Endothelial cell of umbilical vein (primary cell): ENCODE data around the gene CRHR2. TPM values are rescaled to one million over a fixed set of nuclear protein-coding genes. Genes with fewer than 3 reads are reported as not detected.

Source experiments
- BruUV-seq: library from RNA; stranded (reverse); fragments of 400-500 nt; replicated peaks from 2 replicates; lab custom pipeline; 2021; lab: Mats Ljungman, UMichigan
- CTCF ChIA-PET: fragments of 300-600, 350-600 bp; sonication (Branson Sonifier 250); formaldehyde crosslinking; loops from one replicate; lab custom pipeline; 2021; ENCODE audit warnings: antibody characterized with exemption, inconsistent platforms; lab: Charles Lee
- POLR2A ChIA-PET: fragments of 300-600, 350-600 bp; sonication (Branson Sonifier 250); formaldehyde crosslinking; loops from one replicate; lab custom pipeline; 2021; ENCODE audit warnings: antibody characterized with exemption, inconsistent platforms; lab: Charles Lee
- DNase-seq: peaks from one replicate; pipeline ENCODE4 v3.0.0-alpha.2; 2011; ENCODE audit warnings: low read depth, low spot score
- FAIRE-seq: peaks from 2 replicates; lab custom pipeline; 2011; peaks lifted over from hg19 to GRCh38; lab: Jason Lieb, UNC
- H2AFZ ChIP-seq: 2 replicates; pipeline ENCODE4 v1.6.0; 2012; ENCODE audit warnings: low read depth, low read length, control low read depth, inconsistent platforms
- H3K27ac ChIP-seq: 2 replicates; pipeline ENCODE4 v1.5.1; 2011; ENCODE audit warnings: low read depth, mild to moderate bottlenecking, control low read depth, low read length, moderate library complexity; ENCODE audit not compliant: insufficient read depth
- H3K27me3 ChIP-seq, 2 experiments: 2 replicates each; pipeline versions ENCODE4 v1.6.0 to v1.6.1; 2011; ENCODE audit warnings: low read length in 2 of 2, mixed read lengths in 1 of 2; ENCODE audit not compliant: control insufficient read depth in 2 of 2, insufficient read depth in 2 of 2
- H3K36me3 ChIP-seq, 2 experiments: 2 replicates in 1 of 2; 3 replicates in 1 of 2; pipeline ENCODE4 v1.5.1; 2011; ENCODE audit warnings: low read length in 2 of 2, mild to moderate bottlenecking in 1 of 2, moderate library complexity in 1 of 2; ENCODE audit not compliant: control insufficient read depth in 2 of 2, insufficient read depth in 2 of 2; ENCODE audit errors: extremely low read depth in 1 of 2
- H3K4me1 ChIP-seq: 3 replicates; pipeline ENCODE4 v1.5.1; 2011; ENCODE audit warnings: mild to moderate bottlenecking, low read length; ENCODE audit not compliant: control insufficient read depth, insufficient read depth; ENCODE audit errors: extremely low read depth
- H3K4me2 ChIP-seq: 2 replicates; pipeline ENCODE4 v1.6.1; 2011; ENCODE audit warnings: low read length, control low read depth, mixed read lengths; ENCODE audit not compliant: insufficient read depth
- H3K4me3 ChIP-seq, 3 experiments: fragments of 200-600 bp in 1 of 3; sonication (generic), shearing (Covaris generic) in 1 of 3; replicated peaks in 1 of 3; 2 replicates each; pipeline ENCODE4 v1.5.1; 2011 to 2016; ENCODE audit warnings: control low read depth in 3 of 3, low read length in 3 of 3, mild to moderate bottlenecking in 2 of 3, inconsistent platforms in 1 of 3, low read depth in 1 of 3, moderate library complexity in 1 of 3; ENCODE audit not compliant: insufficient read depth in 1 of 3
- H3K79me2 ChIP-seq: 2 replicates; pipeline ENCODE4 v1.6.0; 2012; ENCODE audit warnings: low read length, inconsistent platforms; ENCODE audit not compliant: control insufficient read depth, insufficient read depth
- H3K9ac ChIP-seq: replicated peaks from 2 replicates; pipeline ENCODE3; 2011; ENCODE audit warnings: low read length, control low read depth; ENCODE audit not compliant: insufficient read depth; ENCODE audit errors: extremely low read depth
- H3K9me1 ChIP-seq: replicated peaks from 3 replicates; pipeline ENCODE4 v1.6.0; 2011; ENCODE audit warnings: mild to moderate bottlenecking, low read length; ENCODE audit not compliant: control insufficient read depth, insufficient read depth; ENCODE audit errors: extremely low read depth
- H3K9me3 ChIP-seq: replicated peaks from 2 replicates; pipeline ENCODE4 v1.5.1; 2012; ENCODE audit warnings: low read length, inconsistent platforms; ENCODE audit not compliant: control insufficient read depth, insufficient read depth
- H4K20me1 ChIP-seq: replicated peaks from 2 replicates; pipeline ENCODE3; 2011; ENCODE audit warnings: mild to moderate bottlenecking, low read length; ENCODE audit not compliant: control insufficient read depth, insufficient read depth; ENCODE audit errors: extremely low read depth
- CTCF ChIP-seq, 2 donors: IDR thresholded peaks; 1 replicate in 1 of 2; 2 replicates in 1 of 2; pipeline ENCODE4 v1.5.1; 2011; ENCODE audit warnings: low read length in 2 of 2, mild to moderate bottlenecking in 2 of 2, moderate library complexity in 2 of 2, control low read depth in 1 of 2, inconsistent platforms in 1 of 2, low read depth in 1 of 2; ENCODE audit not compliant: insufficient read depth in 1 of 2; ENCODE audit errors: extremely low read depth in 1 of 2
- FOS ChIP-seq: IDR thresholded peaks from 2 replicates; pipeline ENCODE4 v1.6.1; 2011; ENCODE audit warnings: mild to moderate bottlenecking, low read length, moderate library complexity, borderline replicate concordance; ENCODE audit not compliant: insufficient read depth
- GATA2 ChIP-seq: IDR thresholded peaks from 2 replicates; pipeline ENCODE4 v1.7.0; 2011; ENCODE audit warnings: low read depth, mild to moderate bottlenecking, moderate library complexity, mixed read lengths, low read length; ENCODE audit not compliant: insufficient read length, insufficient read depth
- JUN ChIP-seq: IDR thresholded peaks from 2 replicates; pipeline ENCODE4 v1.6.1; 2011; ENCODE audit warnings: borderline replicate concordance, low read depth; ENCODE audit not compliant: insufficient read length, insufficient read depth
- MAX ChIP-seq: IDR thresholded peaks from 2 replicates; pipeline ENCODE4 v1.6.1; 2011; ENCODE audit not compliant: insufficient read depth, insufficient read length
- MYC ChIP-seq: IDR thresholded peaks from one replicate; pipeline ENCODE4 v1.6.1; 2011; ENCODE audit warnings: mild to moderate bottlenecking, low read depth, low read length
- POLR2A ChIP-seq: IDR thresholded peaks from 2 replicates; pipeline ENCODE4 v1.6.1; 2012; ENCODE audit warnings: low read depth, mild to moderate bottlenecking, control low read depth, low read length
- POLR2AphosphoS5 ChIP-seq: IDR thresholded peaks from 2 replicates; pipeline ENCODE4 v1.6.1; 2012; ENCODE audit warnings: low read depth, mild to moderate bottlenecking, control low read depth, low read length, moderate library complexity; ENCODE audit not compliant: insufficient read depth
- dilution Hi-C: fragments of 300-500 bp; cut with MboI; formaldehyde crosslinking; loops from one replicate; pipeline ENCODE4 v1.15.0; 2019; ENCODE audit warnings: low sequenced_read_pairs; ENCODE audit not compliant: extremely low pct_ligation_motif_present
- intact Hi-C: fragments of 100-400 bp; cut with micrococcal nuclease; formaldehyde crosslinking; loops from one replicate; pipeline ENCODE4 v1.10.0; 2022
- polyA plus RNA-seq, 4 experiments: library from polyadenylated mRNA; depleted of rRNA in 3 of 4; stranded (reverse) in 3 of 4; unstranded in 1 of 4; fragments of >200 nt; gene quantifications; 2 replicates each; pipeline versions ENCODE4 v1.2.1 to v1.2.3, GENCODE V29; 2011 to 2012; ENCODE audit warnings: missing spikeins in 1 of 4
- total RNA-seq: library from RNA; stranded (reverse); gene quantifications from 2 replicates; pipeline ENCODE4 v1.2.3, GENCODE V29; 2021

The CRHR2 gene
- total and polyA plus RNA-seq, 2 donors (not counting 3 experiments of a cell fraction or from before 2014, with no cell fraction given), result not detected

- DNase-seq (no peak), FAIRE-seq (no peak)
- no peak for TF ChIP-seq POLR2A
- no peak for TF ChIP-seq CTCF (IDR thresholded peaks at IDR 0.05; ENCODE audit: extremely low read depth in 1 of 2, insufficient read depth in 1 of 2, low read depth in 1 of 2, low read length in 2 of 2)
- TF ChIP-seq MAX, result no peak
- intact Hi-C loops, result no loop called here
- H3K9ac ChIP-seq, result no peak overlapping the region
- dilution Hi-C loops, result no loop called here
- no peaks in the 10 kb centered on the region for H3K4me1 ChIP-seq
- ChIA-PET POLR2A (no interaction called here), CTCF (interaction anchor here (1.3 kb wide), 1 partner anchor 10 kb away, joined by 3 read pairs; no protein-coding TSS in a partner anchor)
- no peak overlapping the region for H2AFZ ChIP-seq
- H3K27me3 ChIP-seq, result no peaks in the 10 kb centered on the region
- no peaks in the 10 kb centered on the region for H3K9me3 ChIP-seq
- H3K36me3 ChIP-seq, result no peaks in the 10 kb centered on the region
- no peak overlapping the region for H3K27ac ChIP-seq
- no peak overlapping the region for H3K4me3 ChIP-seq
- no peaks in the 10 kb centered on the region for H3K9me1 ChIP-seq
- no peaks in the 10 kb centered on the region for H4K20me1 ChIP-seq
- no peaks in the 10 kb centered on the region for H3K79me2 ChIP-seq
- no peak overlapping the region for H3K4me2 ChIP-seq
- no TSS peak for BruUV-seq
Measured at GRCh38 chr7:30652132-30652531, 30.1 kb downstream of the CRHR2 start.

GRCh38 chr7:30650421-30650808 is 31.8 kb downstream of the CRHR2 start:
- no peaks in the 10 kb centered on the region for H3K9me3 ChIP-seq
- ChIA-PET POLR2A (no interaction called here), CTCF (no interaction called here)
- peaks cover 0 to 2% of the 10 kb centered on the region in 2 experiments for H3K36me3 ChIP-seq
- H3K27ac ChIP-seq, result no peak overlapping the region
- H3K27me3 ChIP-seq, result no peaks in the 10 kb centered on the region
- H3K79me2 ChIP-seq, result no peaks in the 10 kb centered on the region
- intact Hi-C loops, result no loop called here
- no peaks in the 10 kb centered on the region for H4K20me1 ChIP-seq
- FAIRE-seq (no peak), DNase-seq (no peak)
- no peak for TF ChIP-seq JUN
- no peak for TF ChIP-seq MYC
- no peak for TF ChIP-seq POLR2AphosphoS5
- TF ChIP-seq GATA2, result no peak
- TF ChIP-seq POLR2A, result no peak
- TF ChIP-seq FOS, result no peak
- TF ChIP-seq CTCF (IDR thresholded peaks at IDR 0.05; ENCODE audit: extremely low read depth in 1 of 2, insufficient read depth in 1 of 2, low read depth in 1 of 2, low read length in 2 of 2), result no peak
- no peak for TF ChIP-seq MAX
- dilution Hi-C loops, result no loop called here
- no peak overlapping the region for H3K4me2 ChIP-seq
- no peaks in the 10 kb centered on the region for H3K9me1 ChIP-seq
- H3K9ac ChIP-seq, result no peak overlapping the region
- no peak overlapping the region for H3K4me3 ChIP-seq
- no peak overlapping the region for H2AFZ ChIP-seq
- no peaks in the 10 kb centered on the region for H3K4me1 ChIP-seq
- BruUV-seq, result no TSS peak
